ENCODE results near the gene PTPA. TPM values are rescaled to one million over a fixed set of nuclear protein-coding genes. Genes with fewer than 3 reads are reported as not detected.

PTPA gene
- total and polyA plus RNA-seq, 9 donors: 106 to 141 (median 122) TPM

DNA sequence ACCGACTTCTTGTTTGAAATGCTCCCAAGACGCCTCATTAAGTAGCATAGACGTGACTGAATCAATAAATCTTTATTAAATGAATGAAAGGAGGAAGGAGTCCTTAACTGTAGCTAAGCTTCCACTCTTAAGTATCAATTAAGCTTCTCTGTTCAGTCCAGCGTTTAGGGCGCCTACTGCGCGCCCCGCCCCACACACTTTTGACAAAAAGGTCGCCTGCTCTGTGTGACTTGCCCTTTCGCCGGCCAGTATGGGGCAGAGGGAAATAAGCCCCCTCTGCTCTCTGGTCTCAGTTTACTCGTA is 31.0 kb upstream of the PTPA start:
- no peak for DNase-seq
- 0% methylated on average over 8 of the region's 12 CpGs for WGBS (ENCODE audit: insufficient coverage)
- Histone ChIP-seq H3K4me3 (ENCODE audit: low read length) (peak overlapping the region; percentile 93), H3K27me3 (ENCODE audit: control insufficient read depth, insufficient read depth, low read length) (no peaks in the 10 kb centered on the region), H3K36me3 (ENCODE audit: control insufficient read depth, insufficient read depth, low read length) (peaks cover 16% of the 10 kb centered on the region), H3K4me1 (ENCODE audit: control insufficient read depth, insufficient read depth, low read length) (peaks cover 20% of the 10 kb centered on the region), H3K27ac (ENCODE audit: low read length) (peak overlapping the region; percentile 59), H3K9me3 (replicated peaks; ENCODE audit: control insufficient read depth, low read depth, low read length) (no peaks in the 10 kb centered on the region)

DNA sequence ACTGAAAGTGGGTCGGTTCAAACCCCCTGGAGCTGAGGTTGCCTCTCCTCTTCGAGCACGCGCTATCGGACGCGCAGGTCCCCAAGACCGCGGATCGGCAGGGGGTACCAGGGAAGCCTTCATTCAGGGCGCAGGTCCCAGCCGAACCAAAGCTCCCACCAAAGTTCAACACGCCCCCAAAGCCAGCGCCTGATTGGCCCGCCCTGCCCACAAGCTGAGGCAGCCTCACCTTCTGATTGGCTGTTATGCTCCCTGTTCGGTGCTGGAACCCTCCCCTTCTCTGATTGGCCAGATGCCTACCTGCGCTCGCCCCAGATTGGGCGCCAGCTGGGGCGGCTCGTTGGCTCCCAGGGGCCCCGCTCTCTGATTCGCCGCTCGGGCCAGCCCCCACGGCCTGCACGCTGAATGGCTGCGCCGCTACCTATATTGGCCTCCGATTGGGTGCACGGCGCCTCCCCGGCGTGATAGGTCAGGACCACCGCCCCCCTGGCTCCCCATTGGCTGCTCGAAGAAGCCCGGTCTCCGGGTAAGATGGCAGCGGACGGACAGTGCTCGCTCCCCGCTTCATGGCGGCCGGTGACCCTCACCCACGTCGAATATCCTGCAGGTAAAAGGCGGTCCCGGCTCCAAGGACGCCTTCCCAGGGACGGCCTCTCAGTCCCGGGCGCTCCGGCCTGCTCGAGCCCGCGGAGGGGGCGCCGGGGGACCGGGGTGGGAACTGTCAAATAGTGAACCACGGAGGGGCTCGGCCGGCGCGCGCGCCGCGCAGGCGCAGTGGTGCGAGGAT is 30.4 kb upstream of the PTPA start, which contains the start of gene DOLPP1:
DOLPP1 (plus strand) TSS at position 511 of the 787 bp plus-strand sequence; CDS start at position 532, 21 bp downstream.
- Histone ChIP-seq H3K4me3 (ENCODE audit: low read length) (peak within 1 kb of the TSS; percentile 93), H3K36me3 (ENCODE audit: control insufficient read depth, insufficient read depth, low read length) (peaks cover 21% of the 10 kb centered on the region), H3K27me3 (ENCODE audit: control insufficient read depth, insufficient read depth, low read length) (no peaks in the 10 kb centered on the region), H3K27ac (ENCODE audit: low read length) (peak within 1 kb of the TSS; percentile 93), H3K4me1 (ENCODE audit: control insufficient read depth, insufficient read depth, low read length) (peaks cover 20% of the 10 kb centered on the region), H3K9me3 (replicated peaks; ENCODE audit: control insufficient read depth, low read depth, low read length) (no peaks in the 10 kb centered on the region)
- peak; percentile 100 for DNase-seq
- WGBS (ENCODE audit: insufficient coverage): under 1% methylated on average over 70 of the region's 70 CpGs

DNA sequence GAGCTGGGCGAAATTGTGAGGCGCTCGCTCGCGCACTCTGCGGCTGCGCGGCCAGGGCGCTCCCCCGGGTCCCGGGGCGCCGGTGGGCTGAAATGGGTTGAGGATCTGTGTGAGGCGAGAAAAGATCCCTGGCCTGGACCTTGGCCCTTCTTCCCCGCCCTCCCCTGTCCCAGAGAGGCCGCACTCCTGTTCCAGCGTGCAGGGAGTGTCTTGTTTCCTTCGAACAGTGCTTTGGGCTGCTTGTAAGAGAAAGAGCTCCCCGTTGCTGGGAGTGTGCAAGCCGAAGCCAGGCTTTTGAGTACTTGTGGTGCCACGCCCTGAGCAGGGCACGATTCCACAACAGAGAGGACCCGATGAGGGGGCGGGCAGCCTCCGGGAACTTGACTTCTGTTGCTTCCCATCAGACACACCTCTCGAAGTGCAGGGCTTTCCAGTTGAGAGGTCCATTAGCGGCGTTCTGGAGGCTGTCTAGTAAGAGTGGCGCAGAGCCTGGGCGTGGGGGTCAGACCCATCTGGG is 29.8 kb upstream of the PTPA start:
- Histone ChIP-seq H3K27me3 (ENCODE audit: control insufficient read depth, insufficient read depth, low read length) (no peaks in the 10 kb centered on the region), H3K9me3 (replicated peaks; ENCODE audit: control insufficient read depth, low read depth, low read length) (no peaks in the 10 kb centered on the region), H3K4me3 (ENCODE audit: low read length) (peak overlapping the region; percentile 93), H3K36me3 (ENCODE audit: control insufficient read depth, insufficient read depth, low read length) (peaks cover 28% of the 10 kb centered on the region), H3K27ac (ENCODE audit: low read length) (peak overlapping the region; percentile 93), H3K4me1 (ENCODE audit: control insufficient read depth, insufficient read depth, low read length) (peaks cover 20% of the 10 kb centered on the region)
- DNase-seq: no peak
- WGBS (ENCODE audit: insufficient coverage): 9% methylated on average over 9 of the region's 30 CpGs

DNA sequence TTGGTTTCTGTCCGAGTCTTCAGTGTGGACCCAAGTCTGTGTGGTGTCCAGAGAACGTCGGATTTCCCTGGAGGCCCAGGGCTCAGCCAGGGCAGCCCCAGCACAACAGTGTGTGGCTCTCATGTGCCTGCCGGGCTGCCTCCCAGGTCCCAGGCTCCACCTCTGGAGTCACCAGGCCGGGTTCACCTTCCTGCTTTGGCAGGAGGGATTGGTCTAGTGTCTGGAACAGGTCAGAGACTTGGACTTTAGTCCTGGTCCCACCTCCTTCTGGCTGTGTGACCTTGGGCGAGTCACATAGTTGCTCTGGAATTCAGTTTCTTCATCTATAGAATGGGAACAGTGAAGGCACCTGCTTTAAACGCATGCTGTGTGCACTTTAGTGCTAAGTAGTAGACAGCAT is 27.1 kb upstream of the PTPA start:
- Histone ChIP-seq H3K4me3 (ENCODE audit: low read length) (no peak overlapping the region), H3K36me3 (ENCODE audit: control insufficient read depth, insufficient read depth, low read length) (peaks cover 44% of the 10 kb centered on the region), H3K9me3 (replicated peaks; ENCODE audit: control insufficient read depth, low read depth, low read length) (no peaks in the 10 kb centered on the region), H3K4me1 (ENCODE audit: control insufficient read depth, insufficient read depth, low read length) (peaks cover 20% of the 10 kb centered on the region), H3K27ac (ENCODE audit: low read length) (no peak overlapping the region), H3K27me3 (ENCODE audit: control insufficient read depth, insufficient read depth, low read length) (no peaks in the 10 kb centered on the region)
- 81% methylated on average over 6 of the region's 7 CpGs for WGBS (ENCODE audit: insufficient coverage)
- no peak for DNase-seq

DNA sequence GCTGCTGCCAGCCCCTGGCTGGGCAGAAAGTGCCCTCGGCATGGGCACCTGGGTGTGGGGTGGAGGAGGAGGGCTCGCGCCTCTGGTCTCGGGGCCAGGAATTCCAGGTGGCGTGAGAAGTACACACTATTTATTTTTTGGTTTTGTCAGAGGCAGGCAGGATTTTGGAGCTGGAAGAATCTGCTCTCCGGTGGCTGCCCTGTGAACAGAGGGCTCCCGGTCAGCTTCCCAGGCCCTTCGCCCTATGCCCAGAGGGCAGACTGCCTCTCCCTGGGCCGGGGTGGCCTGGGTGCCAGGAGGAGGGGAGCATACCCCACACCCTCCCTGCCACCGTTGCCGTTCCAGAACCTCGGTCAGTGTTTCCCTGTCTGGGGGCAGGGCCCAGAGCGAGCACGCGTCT is 22.0 kb upstream of the PTPA start:
- no peak for DNase-seq
- WGBS (ENCODE audit: insufficient coverage): 86% methylated on average over 11 of the region's 15 CpGs
- Histone ChIP-seq H3K27me3 (ENCODE audit: control insufficient read depth, insufficient read depth, low read length) (no peaks in the 10 kb centered on the region), H3K4me3 (ENCODE audit: low read length) (no peak overlapping the region), H3K27ac (ENCODE audit: low read length) (no peak overlapping the region), H3K9me3 (replicated peaks; ENCODE audit: control insufficient read depth, low read depth, low read length) (no peaks in the 10 kb centered on the region), H3K36me3 (ENCODE audit: control insufficient read depth, insufficient read depth, low read length) (peaks cover 51% of the 10 kb centered on the region), H3K4me1 (ENCODE audit: control insufficient read depth, insufficient read depth, low read length) (no peaks in the 10 kb centered on the region)

DNA sequence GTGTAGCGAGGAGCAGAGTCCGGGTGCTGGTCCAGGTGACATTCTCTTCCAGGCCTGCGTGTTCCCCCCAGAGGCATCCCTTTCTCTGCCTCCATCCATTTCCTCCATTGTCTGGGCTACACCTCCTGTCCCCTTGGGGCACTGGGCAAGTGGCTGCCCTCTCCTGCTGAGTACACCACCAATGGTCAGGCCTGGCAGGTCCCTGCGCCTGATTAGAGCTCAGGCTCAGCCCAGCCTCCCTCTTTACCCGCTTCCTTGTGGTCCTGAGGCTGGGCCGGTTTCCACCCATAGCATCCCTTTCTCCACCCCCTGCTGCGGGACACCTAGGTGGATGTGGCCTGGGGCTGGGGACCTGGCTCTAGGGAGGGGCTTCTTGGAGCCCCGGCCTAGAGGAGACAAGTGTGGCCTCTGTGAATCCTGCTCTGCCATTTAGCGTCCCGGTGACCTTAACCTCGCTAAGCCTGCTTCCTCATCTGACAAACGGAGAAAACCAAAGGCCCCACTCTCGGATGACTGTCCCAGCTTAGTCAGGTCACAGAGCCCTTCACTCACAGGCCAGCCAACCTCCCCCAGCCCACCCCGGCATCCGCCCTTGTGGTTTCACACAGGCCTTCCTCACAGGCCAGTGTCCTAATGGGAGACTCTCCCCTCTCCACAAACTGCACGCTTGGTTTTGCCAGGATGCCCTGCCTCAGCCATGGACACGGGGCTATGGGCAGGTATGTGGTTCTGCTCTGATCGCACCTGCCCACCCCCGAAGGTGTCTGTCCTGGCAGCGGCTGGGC is 17.4 kb upstream of the PTPA start:
- WGBS (ENCODE audit: insufficient coverage): 76% methylated on average over 12 of the region's 20 CpGs
- no peak overlapping the region for H3K27ac ChIP-seq (ENCODE audit: low read length)
- DNase-seq: no peak

DNA sequence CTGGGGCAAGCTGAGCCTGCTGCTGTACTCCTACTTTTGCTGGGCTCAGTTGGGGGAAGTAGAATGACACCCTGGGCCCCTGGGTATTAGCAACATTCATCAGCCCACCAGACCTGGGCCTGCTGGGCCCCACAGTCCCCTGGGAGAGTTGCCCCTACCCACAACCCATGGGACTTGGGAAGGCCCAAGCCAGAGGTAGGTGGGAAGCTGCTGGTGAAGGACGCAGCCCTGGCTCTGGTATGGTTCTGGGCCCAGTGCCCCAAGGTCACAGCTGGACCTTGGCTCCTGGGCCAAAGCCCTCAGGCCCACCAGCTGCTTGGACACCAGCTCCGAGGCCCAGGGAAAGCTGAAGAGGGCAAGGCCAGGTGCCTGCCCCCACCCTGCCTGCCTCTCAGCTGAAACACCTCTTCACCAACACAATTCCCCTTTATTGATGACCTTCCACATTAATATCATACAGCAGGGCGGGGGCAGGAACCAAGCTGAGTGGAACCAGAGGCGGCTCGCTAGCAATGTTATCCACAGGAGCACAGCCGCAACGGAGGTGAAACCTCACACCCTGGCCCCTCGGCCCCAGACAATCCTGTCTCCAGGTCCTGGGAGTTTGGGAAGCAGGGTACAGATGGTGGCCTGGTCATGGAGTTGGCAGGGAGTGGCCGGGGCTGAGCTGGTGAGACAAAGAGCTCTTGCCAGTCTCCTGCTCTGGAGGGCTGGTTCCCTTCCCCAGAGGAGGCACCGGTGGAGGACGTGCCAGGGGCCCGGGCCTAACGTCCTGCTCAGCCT is 16.6 kb upstream of the PTPA start:
- Histone ChIP-seq H3K9me3 (replicated peaks; ENCODE audit: control insufficient read depth, low read depth, low read length) (no peaks in the 10 kb centered on the region), H3K4me1 (ENCODE audit: control insufficient read depth, insufficient read depth, low read length) (no peaks in the 10 kb centered on the region), H3K27me3 (ENCODE audit: control insufficient read depth, insufficient read depth, low read length) (no peaks in the 10 kb centered on the region), H3K4me3 (ENCODE audit: low read length) (no peak overlapping the region), H3K36me3 (ENCODE audit: control insufficient read depth, insufficient read depth, low read length) (peaks cover 42% of the 10 kb centered on the region), H3K27ac (ENCODE audit: low read length) (no peak overlapping the region)
- 88% methylated on average over 12 of the region's 13 CpGs for WGBS (ENCODE audit: insufficient coverage)
- DNase-seq: no peak

More for the DNA sequence above, 17.4 kb upstream of the PTPA start:
- H3K4me1 ChIP-seq (ENCODE audit: control insufficient read depth, insufficient read depth, low read length): no peaks in the 10 kb centered on the region
- H3K9me3 ChIP-seq (replicated peaks; ENCODE audit: control insufficient read depth, low read depth, low read length): no peaks in the 10 kb centered on the region
- peaks cover 50% of the 10 kb centered on the region for H3K36me3 ChIP-seq (ENCODE audit: control insufficient read depth, insufficient read depth, low read length)
- H3K27me3 ChIP-seq (ENCODE audit: control insufficient read depth, insufficient read depth, low read length): no peaks in the 10 kb centered on the region
- no peak overlapping the region for H3K4me3 ChIP-seq (ENCODE audit: low read length)

DNA sequence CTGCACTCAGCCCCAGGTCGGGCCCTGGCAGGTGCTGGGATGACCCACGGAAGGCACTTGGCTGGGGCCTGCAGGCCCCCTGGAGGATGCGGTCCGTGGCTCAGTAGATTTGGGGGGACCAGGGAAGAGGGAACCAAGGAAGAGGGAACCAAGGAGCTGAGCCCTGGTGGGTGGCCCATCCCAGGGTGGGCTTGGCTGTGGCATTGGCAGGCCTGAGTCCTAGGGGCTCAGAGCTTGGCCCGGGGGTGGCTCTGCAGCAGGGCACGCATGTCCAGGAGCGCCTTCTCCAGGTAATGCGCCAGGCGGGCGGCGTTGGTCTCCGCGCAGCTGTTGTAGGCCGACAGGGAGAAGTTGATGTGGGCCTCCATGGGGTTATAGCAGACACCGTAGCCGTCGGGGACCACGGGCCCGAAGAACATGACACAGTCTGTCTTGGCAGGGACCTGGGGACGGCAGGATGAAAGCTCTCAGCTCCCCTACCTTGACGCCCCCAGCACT is 16.0 kb upstream of the PTPA start:
- Histone ChIP-seq H3K4me1 (ENCODE audit: control insufficient read depth, insufficient read depth, low read length) (no peaks in the 10 kb centered on the region), H3K27ac (ENCODE audit: low read length) (no peak overlapping the region), H3K4me3 (ENCODE audit: low read length) (no peak overlapping the region), H3K9me3 (replicated peaks; ENCODE audit: control insufficient read depth, low read depth, low read length) (no peaks in the 10 kb centered on the region), H3K36me3 (ENCODE audit: control insufficient read depth, insufficient read depth, low read length) (peaks cover 37% of the 10 kb centered on the region), H3K27me3 (ENCODE audit: control insufficient read depth, insufficient read depth, low read length) (no peaks in the 10 kb centered on the region)
- DNase-seq: no peak
- WGBS (ENCODE audit: insufficient coverage): 92% methylated on average over 21 of the region's 21 CpGs

DNA sequence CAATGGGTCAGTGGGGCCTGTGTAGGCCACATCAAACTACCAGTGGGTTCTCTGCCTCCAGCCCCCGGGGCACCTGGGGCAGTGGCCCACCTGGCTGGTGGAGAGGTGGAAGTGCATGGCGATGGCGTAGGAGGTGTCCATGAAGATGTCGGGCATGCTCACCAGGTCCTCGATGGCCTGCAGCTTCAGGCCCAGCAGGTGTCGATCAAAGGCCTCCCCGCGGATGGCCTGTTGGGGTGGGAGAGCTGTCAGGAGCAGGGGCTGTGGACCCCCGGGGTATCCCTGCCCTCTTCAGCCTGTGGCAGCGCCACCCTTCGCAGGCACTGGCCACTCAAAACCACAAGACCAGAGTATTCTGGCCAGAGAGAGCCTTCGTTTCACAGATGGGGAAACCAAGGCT is 15.3 kb upstream of the PTPA start:
- 91% methylated on average over 11 of the region's 12 CpGs for WGBS (ENCODE audit: insufficient coverage)
- Histone ChIP-seq H3K36me3 (ENCODE audit: control insufficient read depth, insufficient read depth, low read length) (peaks cover 33% of the 10 kb centered on the region), H3K4me3 (ENCODE audit: low read length) (no peak overlapping the region), H3K27me3 (ENCODE audit: control insufficient read depth, insufficient read depth, low read length) (no peaks in the 10 kb centered on the region), H3K9me3 (replicated peaks; ENCODE audit: control insufficient read depth, low read depth, low read length) (no peaks in the 10 kb centered on the region), H3K27ac (ENCODE audit: low read length) (no peak overlapping the region), H3K4me1 (ENCODE audit: control insufficient read depth, insufficient read depth, low read length) (no peaks in the 10 kb centered on the region)
- DNase-seq: no peak
